Naive B cell (primary cell): ENCODE data around the gene LCE6A. TPM values are rescaled to one million over a fixed set of nuclear protein-coding genes. Genes with fewer than 3 reads are reported as not detected.

ENCODE experiments used
- ATAC-seq, 2 donors: fragments of 150-1000 bp; cut with Tn5 transposase; 2 replicates each; pipeline ENCODE4 v1.10.0; 2021; ENCODE audit warnings: low read depth in 2 of 2, mild to moderate bottlenecking in 2 of 2, moderate library complexity in 2 of 2
- DNase-seq: peaks from one replicate; pipeline ENCODE4 v3.0.0; 2022
- H3K27ac Mint-ChIP-seq, 6 donors: one replicate each; pipeline ENCODE4 v1.8.0; 2020 to 2022; ENCODE audit warnings: mild to moderate bottlenecking in 6 of 6, mixed read lengths in 6 of 6, moderate library complexity in 5 of 6, inconsistent platforms in 2 of 6
- H3K27me3 Mint-ChIP-seq, 3 donors: one replicate each; pipeline ENCODE4 v1.8.0; 2021 to 2022; ENCODE audit warnings: mixed read lengths in 3 of 3, mild to moderate bottlenecking in 1 of 3
- H3K36me3 Mint-ChIP-seq, 2 donors: one replicate each; pipeline ENCODE4 v1.8.0; 2020 to 2022; ENCODE audit warnings: mixed read lengths in 2 of 2, inconsistent platforms in 1 of 2, mild to moderate bottlenecking in 1 of 2
- H3K4me1 Mint-ChIP-seq, 3 donors: one replicate each; pipeline ENCODE4 v1.8.0; 2020 to 2022; ENCODE audit warnings: mixed read lengths in 3 of 3, inconsistent platforms in 1 of 3, mild to moderate bottlenecking in 1 of 3, moderate library complexity in 1 of 3
- H3K4me3 Mint-ChIP-seq, 8 donors: one replicate each; pipeline ENCODE4 v1.8.0; 2020 to 2022; ENCODE audit warnings: mild to moderate bottlenecking in 8 of 8, mixed read lengths in 8 of 8, moderate library complexity in 8 of 8, inconsistent platforms in 2 of 8
- H3K9me3 Mint-ChIP-seq, 7 donors: one replicate each; pipeline ENCODE4 v1.8.0; 2020 to 2022; ENCODE audit warnings: mixed read lengths in 7 of 7, mild to moderate bottlenecking in 5 of 7, inconsistent platforms in 2 of 7, moderate library complexity in 1 of 7
- polyA plus RNA-seq, 6 donors: library from polyadenylated mRNA; unstranded; fragments of 300-500 nt; fragmentation: Illumina TruSeq; gene quantifications; one replicate each; pipeline ENCODE4 v1.2.3, GENCODE V29; 2021; ENCODE audit warnings: low read depth in 6 of 6

Gene LCE6A
- polyA plus RNA-seq, 6 donors from 2014 or later: not detected

DNA sequence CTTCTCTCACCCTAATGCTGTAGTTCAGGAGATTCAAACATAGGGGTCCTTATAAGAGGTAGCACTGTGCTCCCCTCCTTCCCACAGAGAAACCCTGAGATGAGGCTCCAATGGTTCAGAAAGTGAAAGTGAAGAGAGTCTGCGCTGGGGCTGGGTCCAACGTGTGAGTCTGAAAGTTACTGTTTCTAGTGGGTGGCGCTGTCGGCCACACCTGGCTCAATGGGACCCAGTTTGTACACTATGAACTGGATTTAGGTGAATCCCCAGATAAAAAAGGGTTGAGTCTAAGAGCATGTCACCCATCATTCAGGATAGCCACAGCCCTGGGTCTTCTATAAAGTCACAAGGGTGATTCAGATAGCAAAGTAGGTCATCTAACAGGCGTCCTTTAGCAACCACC lies 38.3 kb downstream of the LCE6A start:
- ATAC-seq: no peak
- Mint-ChIP-seq H3K27ac (no peak overlapping the region), H3K4me1 (peaks cover 0 to 3% (median 0%) of the 10 kb centered on the region in 3 donors), H3K36me3 (no peaks in the 10 kb centered on the region), H3K9me3 (peaks cover 0 to 2% (median 0%) of the 10 kb centered on the region in 7 donors), H3K4me3 (no peak overlapping the region), H3K27me3 (peaks cover 12 to 42% (median 24%) of the 10 kb centered on the region in 3 donors)
- no peak for DNase-seq

- no peaks in the 10 kb centered on the region for H3K36me3 Mint-ChIP-seq
- no peak for ATAC-seq
- no peak overlapping the region for H3K27ac Mint-ChIP-seq
- no peak for DNase-seq
- H3K4me3 Mint-ChIP-seq: no peak overlapping the region
- peaks cover 0 to 21% (median 0%) of the 10 kb centered on the region in 3 donors for H3K27me3 Mint-ChIP-seq
- H3K4me1 Mint-ChIP-seq: peaks cover 0 to 3% (median 0%) of the 10 kb centered on the region in 3 donors
- H3K9me3 Mint-ChIP-seq: peaks cover 0 to 2% (median 0%) of the 10 kb centered on the region in 7 donors
Measured at GRCh38 chr1:152884085-152884484, 41.4 kb downstream of the LCE6A start.

DNA sequence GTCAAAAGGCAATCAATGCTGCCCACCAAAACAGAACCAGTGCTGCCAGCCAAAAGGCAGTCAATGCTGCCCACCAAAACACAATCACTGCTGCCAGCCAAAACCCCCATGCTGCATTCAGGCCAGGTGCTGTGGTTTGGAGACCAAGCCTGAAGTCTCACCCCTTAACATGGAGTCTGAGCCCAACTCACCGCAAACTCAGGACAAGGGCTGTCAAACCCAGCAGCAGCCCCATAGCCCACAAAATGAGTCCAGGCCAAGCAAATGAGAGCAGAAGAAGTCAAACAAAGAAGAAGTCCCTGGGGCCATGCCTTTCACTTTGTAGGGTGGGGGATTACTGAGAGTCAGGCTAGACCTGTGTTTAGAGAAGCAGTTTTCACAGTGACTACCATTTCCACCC lies 41.9 kb downstream of the LCE6A start:
- Mint-ChIP-seq H3K36me3 (no peaks in the 10 kb centered on the region), H3K27me3 (peaks cover 0 to 24% (median 0%) of the 10 kb centered on the region in 3 donors), H3K27ac (no peak overlapping the region), H3K9me3 (peaks cover 0 to 2% (median 0%) of the 10 kb centered on the region in 7 donors), H3K4me3 (no peak overlapping the region), H3K4me1 (peaks cover 0 to 3% (median 0%) of the 10 kb centered on the region in 3 donors)
- ATAC-seq: no peak
- no peak for DNase-seq

DNA sequence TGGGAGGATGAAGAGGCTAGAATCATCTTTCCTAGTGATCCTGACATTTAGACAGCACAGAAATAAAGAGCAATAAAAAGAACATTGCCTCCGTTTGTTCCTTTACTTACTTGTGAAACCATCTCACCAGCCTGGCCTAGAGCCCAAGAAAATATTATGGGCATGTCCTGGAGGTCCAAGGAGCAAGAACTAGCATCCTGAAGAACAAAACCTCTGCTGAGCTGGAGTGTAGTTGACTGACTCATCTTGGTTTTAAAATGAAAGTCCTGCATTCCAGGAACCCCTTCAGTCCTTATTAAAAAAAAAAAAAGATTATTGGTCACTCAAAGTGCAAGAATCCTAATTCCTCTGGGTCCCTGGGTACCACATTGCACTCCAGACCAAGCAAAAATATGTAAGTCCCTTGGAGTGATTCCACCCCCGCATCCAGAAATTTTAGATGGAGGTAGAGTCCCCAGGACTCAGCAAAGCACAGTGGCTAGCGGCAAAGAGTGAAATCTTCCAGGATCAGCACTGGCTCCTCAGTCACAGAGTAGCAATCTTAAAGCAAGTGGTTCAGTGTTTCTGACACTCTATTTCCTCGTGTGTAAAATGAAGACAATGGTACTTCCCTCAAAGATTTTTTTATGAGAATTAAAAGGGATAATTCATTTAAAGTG lies 42.4 kb downstream of the LCE6A start:
- Mint-ChIP-seq H3K27me3 (peaks cover 0 to 24% (median 0%) of the 10 kb centered on the region in 3 donors), H3K36me3 (no peaks in the 10 kb centered on the region), H3K4me1 (no peaks in the 10 kb centered on the region)

GRCh38 chr1:152886085-152886484 lies 43.4 kb downstream of the LCE6A start:
- DNase-seq (no peak), ATAC-seq (no peak)
- H3K4me1 Mint-ChIP-seq: no peaks in the 10 kb centered on the region
- no peak overlapping the region for H3K4me3 Mint-ChIP-seq
- H3K36me3 Mint-ChIP-seq: no peaks in the 10 kb centered on the region
- peaks cover 0 to 2% (median 0%) of the 10 kb centered on the region in 7 donors for H3K9me3 Mint-ChIP-seq
- no peak overlapping the region for H3K27ac Mint-ChIP-seq
- peaks cover 0 to 20% (median 0%) of the 10 kb centered on the region in 3 donors for H3K27me3 Mint-ChIP-seq

More for the DNA sequence above, 42.4 kb downstream of the LCE6A start:
- Mint-ChIP-seq H3K4me3 (no peak overlapping the region), H3K9me3 (peaks cover 0 to 2% (median 0%) of the 10 kb centered on the region in 7 donors), H3K27ac (no peak overlapping the region)
- no peak for DNase-seq
- no peak for ATAC-seq

DNA sequence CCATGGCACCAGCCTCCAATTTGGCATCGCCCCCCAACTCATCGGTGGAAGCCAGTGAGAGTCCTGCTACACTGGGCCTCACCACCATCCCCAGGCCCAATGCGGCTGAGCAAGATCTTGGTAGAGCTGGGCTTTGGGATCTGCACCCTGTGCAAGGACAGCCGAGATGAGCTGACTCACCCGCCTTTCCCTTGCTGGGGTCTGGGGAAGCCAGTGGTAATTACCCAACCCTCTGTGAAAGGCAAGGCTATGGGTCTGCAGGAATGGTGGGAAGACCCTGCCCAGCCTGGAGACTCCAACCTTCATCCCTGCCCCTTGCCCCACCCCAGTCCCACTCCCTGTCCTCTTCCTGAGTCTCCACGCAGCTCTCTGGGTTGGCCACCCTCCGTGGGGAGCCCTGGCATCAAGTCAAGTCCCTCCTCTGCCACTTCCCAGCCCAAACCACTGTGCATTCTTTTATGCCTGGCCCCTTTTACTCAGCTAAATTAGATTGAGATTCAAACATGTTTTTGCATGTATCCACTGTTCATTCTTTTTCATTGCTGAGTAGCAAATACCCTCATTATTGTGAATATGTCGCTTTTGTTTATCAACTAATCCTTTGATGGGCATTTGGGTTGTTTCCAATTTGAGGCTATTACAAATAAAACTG lies 44.2 kb downstream of the LCE6A start:
- H3K4me1 Mint-ChIP-seq: no peaks in the 10 kb centered on the region
- ATAC-seq: no peak
- no peak overlapping the region for H3K4me3 Mint-ChIP-seq
- no peak for DNase-seq
- peaks cover 0 to 2% (median 0%) of the 10 kb centered on the region in 7 donors for H3K9me3 Mint-ChIP-seq
- peaks cover 4 to 20% (median 6%) of the 10 kb centered on the region in 3 donors for H3K27me3 Mint-ChIP-seq
- H3K36me3 Mint-ChIP-seq: no peaks in the 10 kb centered on the region
- H3K27ac Mint-ChIP-seq: no peak overlapping the region

GRCh38 chr1:152888126-152888525 lies 45.5 kb downstream of the LCE6A start:
- Mint-ChIP-seq H3K4me1 (no peaks in the 10 kb centered on the region), H3K27me3 (peaks cover 4 to 20% (median 7%) of the 10 kb centered on the region in 3 donors), H3K4me3 (no peak overlapping the region), H3K36me3 (no peaks in the 10 kb centered on the region), H3K9me3 (peaks cover 0 to 2% (median 0%) of the 10 kb centered on the region in 7 donors), H3K27ac (no peak overlapping the region)
- DNase-seq: no peak
- no peak for ATAC-seq

Other genes starting within 250 kb of the LCE6A start
- gene LCE3C, start 242.6 kb upstream of the LCE6A start, polyA plus RNA-seq: not detected
- gene LCE3B, start 229.0 kb upstream of the LCE6A start, polyA plus RNA-seq: not detected
- not detected for gene LCE3A, start 219.8 kb upstream of the LCE6A start, polyA plus RNA-seq
- not detected for gene LCE2D, start 179.5 kb upstream of the LCE6A start, polyA plus RNA-seq
- not detected for gene LCE2C, start 167.6 kb upstream of the LCE6A start, polyA plus RNA-seq
- gene LCE2B, start 156.7 kb upstream of the LCE6A start, polyA plus RNA-seq: not detected
- gene LCE2A, start 144.5 kb upstream of the LCE6A start, polyA plus RNA-seq: not detected
- gene LCE4A, start 134.7 kb upstream of the LCE6A start, polyA plus RNA-seq: not detected
- gene KPRP, start 84.8 kb upstream of the LCE6A start, polyA plus RNA-seq: not detected
- not detected for gene LCE1F, start 67.7 kb upstream of the LCE6A start, polyA plus RNA-seq
- gene LCE1E, start 56.6 kb upstream of the LCE6A start, polyA plus RNA-seq: not detected
- not detected for gene LCE1D, start 46.1 kb upstream of the LCE6A start, polyA plus RNA-seq
- not detected for gene LCE1C, start 36.2 kb upstream of the LCE6A start, polyA plus RNA-seq
- not detected for gene LCE1B, start 30.9 kb upstream of the LCE6A start, polyA plus RNA-seq
- gene LCE1A, start 15.4 kb upstream of the LCE6A start, polyA plus RNA-seq: not detected
- gene LCE7A, start 17.1 kb downstream of the LCE6A start, polyA plus RNA-seq: not detected
- not detected for gene SMCP, start 35.5 kb downstream of the LCE6A start, polyA plus RNA-seq
- not detected for gene IVL, start 65.7 kb downstream of the LCE6A start, polyA plus RNA-seq
- not detected for gene SPRR5, start 104.3 kb downstream of the LCE6A start, polyA plus RNA-seq
- gene SPRR4, start 127.8 kb downstream of the LCE6A start, polyA plus RNA-seq: not detected
- not detected for gene SPRR1A, start 141.2 kb downstream of the LCE6A start, polyA plus RNA-seq
- not detected for gene SPRR3, start 158.9 kb downstream of the LCE6A start, polyA plus RNA-seq
- not detected for gene SPRR1B, start 188.3 kb downstream of the LCE6A start, polyA plus RNA-seq
- not detected for gene SPRR2D, start 198.3 kb downstream of the LCE6A start, polyA plus RNA-seq
- not detected for gene SPRR2A, start 214.7 kb downstream of the LCE6A start, polyA plus RNA-seq
- gene SPRR2B, start 228.8 kb downstream of the LCE6A start, polyA plus RNA-seq: not detected